ENCODE data around the gene B3GALT2. TPM values are rescaled to one million over a fixed set of nuclear protein-coding genes. Genes with fewer than 3 reads are reported as not detected.

Gene B3GALT2
- total RNA-seq, 2 donors from 2014 or later = 0.57 to 0.80 TPM

GRCh38 chr1:193210996-193211395 is 24.6 kb upstream of the B3GALT2 start:
- Histone ChIP-seq H3K9me3 (no peaks in the 10 kb centered on the region), H3K36me3 (no peaks in the 10 kb centered on the region), H3K27ac (no peak overlapping the region), H3K4me1 (no peaks in the 10 kb centered on the region), H3K27me3 (no peaks in the 10 kb centered on the region), H3K4me3 (no peak overlapping the region), H3K9ac (ENCODE audit: low read depth in 2 of 2, low read length in 2 of 2) (no peak overlapping the region)
- intact Hi-C loops (cut with DNase I) = no loop called here
- no peak for DNase-seq
- TF ChIP-seq CTCF (IDR thresholded peaks at IDR 0.05) = no peak

GRCh38 chr1:193201021-193201420 is 14.6 kb upstream of the B3GALT2 start:
- no peak overlapping the region for H3K9ac ChIP-seq (ENCODE audit: low read depth in 2 of 2, low read length in 2 of 2)
- no peak for DNase-seq
- no peak for TF ChIP-seq CTCF (IDR thresholded peaks at IDR 0.05)

GRCh38 chr1:193199940-193200339 is 13.5 kb upstream of the B3GALT2 start:
- H3K4me1 ChIP-seq = no peaks in the 10 kb centered on the region
- TF ChIP-seq CTCF (IDR thresholded peaks at IDR 0.05) = no peak
- no peak for DNase-seq

More at GRCh38 chr1:193201021-193201420, 14.6 kb upstream of the B3GALT2 start:
- Histone ChIP-seq H3K4me1 (no peaks in the 10 kb centered on the region), H3K9me3 (no peaks in the 10 kb centered on the region), H3K4me3 (no peak overlapping the region), H3K27me3 (no peaks in the 10 kb centered on the region), H3K36me3 (no peaks in the 10 kb centered on the region), H3K27ac (no peak overlapping the region)
- intact Hi-C loops (cut with DNase I) = no loop called here

DNA sequence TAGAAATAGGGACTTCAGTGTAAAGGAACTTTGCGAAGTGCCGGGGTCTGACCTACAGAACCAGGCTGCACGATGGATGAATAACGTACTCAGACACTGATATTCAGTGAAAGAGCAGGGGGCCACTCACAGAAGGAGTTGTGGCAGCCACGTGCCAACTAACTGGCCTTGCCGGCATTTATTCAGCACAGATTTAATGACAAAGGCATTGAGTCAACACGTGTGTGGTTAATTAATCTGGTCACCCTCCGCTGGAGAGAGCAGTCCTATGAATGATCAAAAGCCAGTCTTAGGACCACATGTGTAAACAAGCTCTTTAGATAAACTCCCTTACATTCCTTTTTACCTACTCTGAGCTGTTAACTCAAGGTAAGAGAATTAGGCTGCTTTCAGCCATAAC is 6.2 kb upstream of the B3GALT2 start:
- H3K4me1 ChIP-seq = peaks cover 1% of the 10 kb centered on the region
- intact Hi-C loops (cut with DNase I) = no loop called here
- no peaks in the 10 kb centered on the region for H3K36me3 ChIP-seq
- no peak overlapping the region for H3K9ac ChIP-seq (ENCODE audit: low read depth in 2 of 2, low read length in 2 of 2)
- no peaks in the 10 kb centered on the region for H3K9me3 ChIP-seq
- no peak for TF ChIP-seq CTCF (IDR thresholded peaks at IDR 0.05)
- DNase-seq = no peak
- no peaks in the 10 kb centered on the region for H3K27me3 ChIP-seq
- H3K27ac ChIP-seq = no peak overlapping the region
- H3K4me3 ChIP-seq = no peak overlapping the region

More at GRCh38 chr1:193199940-193200339, 13.5 kb upstream of the B3GALT2 start:
- Histone ChIP-seq H3K27me3 (no peaks in the 10 kb centered on the region), H3K9me3 (no peaks in the 10 kb centered on the region), H3K4me3 (no peak overlapping the region), H3K27ac (no peak overlapping the region), H3K36me3 (no peaks in the 10 kb centered on the region), H3K9ac (ENCODE audit: low read depth in 2 of 2, low read length in 2 of 2) (no peak overlapping the region)
- intact Hi-C loops (cut with DNase I) = no loop called here

GRCh38 chr1:193190096-193190744 is 3.8 kb upstream of the B3GALT2 start:
- peaks cover 12% of the 10 kb centered on the region for H3K4me1 ChIP-seq
- peak; percentile 20 for TF ChIP-seq CTCF (IDR thresholded peaks at IDR 0.05)
- H3K27me3 ChIP-seq = no peaks in the 10 kb centered on the region
- H3K36me3 ChIP-seq = no peaks in the 10 kb centered on the region
- intact Hi-C loops (cut with DNase I) = no loop called here
- no peaks in the 10 kb centered on the region for H3K9me3 ChIP-seq
- no peak overlapping the region for H3K4me3 ChIP-seq
- no peak for DNase-seq
- no peak overlapping the region for H3K9ac ChIP-seq (ENCODE audit: low read depth in 2 of 2, low read length in 2 of 2)
- no peak overlapping the region for H3K27ac ChIP-seq
